Left ventricle myocardium inferior (tissue), 1 donor: ENCODE measurements around the gene PERM1. TPM values are rescaled to one million over a fixed set of nuclear protein-coding genes. Genes with fewer than 3 reads are reported as not detected.

Experiments used
- DNase-seq: peaks from one replicate; pipeline ENCODE4 v3.0.0-alpha.2; 2020
- H3K27ac ChIP-seq: fragments of 200-600 bp; replicated peaks from 2 replicates; pipeline ENCODE4 v1.8.0; 2021
- H3K27me3 ChIP-seq: fragments of 200-600 bp; 2 replicates; pipeline ENCODE4 v1.8.0; 2021; ENCODE audit warnings: low read depth
- H3K36me3 ChIP-seq: fragments of 200-600 bp; 2 replicates; pipeline ENCODE4 v1.8.0; 2021
- H3K4me1 ChIP-seq: fragments of 200-600 bp; 2 replicates; pipeline ENCODE4 v1.8.0; 2021
- H3K4me3 ChIP-seq: fragments of 200-600 bp; 2 replicates; pipeline ENCODE4 v1.8.0; 2021; ENCODE audit warnings: mild to moderate bottlenecking, moderate library complexity
- H3K9me3 ChIP-seq: fragments of 200-600 bp; replicated peaks from 2 replicates; pipeline ENCODE4 v1.8.0; 2021
- CTCF ChIP-seq: fragments of 200-600 bp; IDR thresholded peaks from 2 replicates; pipeline ENCODE4 v1.8.0; 2021; ENCODE audit warnings: antibody characterized with exemption, mild to moderate bottlenecking, borderline replicate concordance
- intact Hi-C: fragments of 100-400 bp; cut with micrococcal nuclease; formaldehyde crosslinking; loops from one replicate; pipeline ENCODE4 v1.11.0; 2022
- total RNA-seq: library from RNA; stranded (reverse); fragmentation: NEBNext Ultra II Directional; extraction: Animal tissue kit (Norgen Biotek cat#: 25700); gene quantifications from one replicate; pipeline ENCODE4 v1.2.1, GENCODE V29; 2021
- donor health status: DM: no; HTN: yes; CAD: no; lungs with severe emphysema.

PERM1 gene
- total RNA-seq, 1 donor from 2014 or later, result 160 TPM

GRCh38 chr1:984476-984814 lies 2.6 kb upstream of the PERM1 start:
- peaks cover 4% of the 10 kb centered on the region for H3K36me3 ChIP-seq
- intact Hi-C loops, result loop anchor here (10.0 kb wide), 1 partner anchor 80 kb away; no protein-coding TSS in a partner anchor
- H3K27me3 ChIP-seq, result peaks cover 26% of the 10 kb centered on the region
- no peaks in the 10 kb centered on the region for H3K9me3 ChIP-seq
- peaks cover 39% of the 10 kb centered on the region for H3K4me1 ChIP-seq
- peak overlapping the region; percentile 97 for H3K27ac ChIP-seq
- no peak for DNase-seq
- H3K4me3 ChIP-seq, result peak overlapping the region; percentile 74
- TF ChIP-seq CTCF, result peak; percentile 20

GRCh38 chr1:983798-984475 lies 2.0 kb upstream of the PERM1 start:
- peak; percentile 55 for DNase-seq
- Histone ChIP-seq H3K27ac (peak overlapping the region; percentile 97), H3K4me3 (peak overlapping the region; percentile 74)

GRCh38 chr1:982765-983436 lies 1.0 kb upstream of the PERM1 start:
- peaks cover 17% of the 10 kb centered on the region for H3K36me3 ChIP-seq
- peaks cover 26% of the 10 kb centered on the region for H3K27me3 ChIP-seq
- TF ChIP-seq CTCF, result no peak
- no peaks in the 10 kb centered on the region for H3K9me3 ChIP-seq
- DNase-seq, result peak; percentile 19
- peak overlapping the region; percentile 97 for H3K27ac ChIP-seq
- H3K4me3 ChIP-seq, result peak overlapping the region; percentile 74
- intact Hi-C loops, result loop anchor here (10.0 kb wide), 1 partner anchor 82 kb away; no protein-coding TSS in a partner anchor
- peaks cover 49% of the 10 kb centered on the region for H3K4me1 ChIP-seq

More at GRCh38 chr1:983798-984475, 2.0 kb upstream of the PERM1 start:
- TF ChIP-seq CTCF, result peak; percentile 96
- intact Hi-C loops, result loop anchor here (10.0 kb wide), 1 partner anchor 81 kb away; no protein-coding TSS in a partner anchor
- peaks cover 9% of the 10 kb centered on the region for H3K36me3 ChIP-seq
- peaks cover 44% of the 10 kb centered on the region for H3K4me1 ChIP-seq
- H3K27me3 ChIP-seq, result peaks cover 26% of the 10 kb centered on the region
- no peaks in the 10 kb centered on the region for H3K9me3 ChIP-seq

- TF ChIP-seq CTCF, result no peak
- peaks cover 17% of the 10 kb centered on the region for H3K36me3 ChIP-seq
- H3K4me3 ChIP-seq, result peak overlapping the region; percentile 74
- peak; percentile 26 for DNase-seq
- H3K27ac ChIP-seq, result peak overlapping the region; percentile 97
- peaks cover 26% of the 10 kb centered on the region for H3K27me3 ChIP-seq
- peaks cover 49% of the 10 kb centered on the region for H3K4me1 ChIP-seq
- intact Hi-C loops, result loop anchor here (10.0 kb wide), 1 partner anchor 83 kb away; no protein-coding TSS in a partner anchor
- H3K9me3 ChIP-seq, result no peaks in the 10 kb centered on the region
These were observed 370 bp downstream of the PERM1 start for GRCh38 chr1:981491-981954.

- peaks cover 17% of the 10 kb centered on the region for H3K36me3 ChIP-seq
- no peak for TF ChIP-seq CTCF
- H3K9me3 ChIP-seq, result no peaks in the 10 kb centered on the region
- peak overlapping the region; percentile 74 for H3K4me3 ChIP-seq
- H3K4me1 ChIP-seq, result peaks cover 56% of the 10 kb centered on the region
- peaks cover 32% of the 10 kb centered on the region for H3K27me3 ChIP-seq
- H3K27ac ChIP-seq, result peak overlapping the region; percentile 97
- DNase-seq, result peak; percentile 87
- intact Hi-C loops, result loop anchor here (10.0 kb wide), 1 partner anchor 84 kb away; no protein-coding TSS in a partner anchor
These were observed 1.1 kb downstream of the PERM1 start for GRCh38 chr1:980602-981395.
